ENCODE results near the gene ATP8A1.

ATP8A1 gene

GRCh38 chr4:42460043-42460442, 196.9 kb downstream of the ATP8A1 start:
- ChIA-PET CTCF (no interaction called here), POLR2A (no interaction called here)
- DNase-seq (ENCODE audit: low read depth, low spot score), result no peak
- no peak overlapping the region for H3K4me3 ChIP-seq (ENCODE audit: low read depth, low read length)
- TF ChIP-seq CTCF (IDR thresholded peaks at IDR 0.05; ENCODE audit: insufficient read depth, low read length, missing control alignments), result no peak

GRCh38 chr4:42458657-42459056, 198.2 kb downstream of the ATP8A1 start:
- H3K4me3 ChIP-seq (ENCODE audit: low read depth, low read length), result no peak overlapping the region
- CTCF ChIA-PET, result no interaction called here
- TF ChIP-seq CTCF (IDR thresholded peaks at IDR 0.05; ENCODE audit: insufficient read depth, low read length, missing control alignments), result no peak
- no peak for DNase-seq (ENCODE audit: low read depth, low spot score)
- POLR2A ChIA-PET, result no interaction called here

GRCh38 chr4:42454755-42455420, 202.0 kb downstream of the ATP8A1 start:
- no peak for TF ChIP-seq CTCF (IDR thresholded peaks at IDR 0.05; ENCODE audit: insufficient read depth, low read length, missing control alignments)
- POLR2A ChIA-PET, result interaction anchor here (0.6 kb wide), 1 partner anchor 26 kb away, joined by 3 read pairs; no protein-coding TSS in a partner anchor
- DNase-seq (ENCODE audit: low read depth, low spot score), result no peak
- CTCF ChIA-PET, result no interaction called here
- H3K4me3 ChIP-seq (ENCODE audit: low read depth, low read length), result no peak overlapping the region

- no peak for DNase-seq (ENCODE audit: low read depth, low spot score)
- ChIA-PET CTCF (no interaction called here), POLR2A (no interaction called here)
- no peak for TF ChIP-seq CTCF (IDR thresholded peaks at IDR 0.05; ENCODE audit: insufficient read depth, low read length, missing control alignments)
- H3K4me3 ChIP-seq (ENCODE audit: low read depth, low read length), result no peak overlapping the region
Observed at GRCh38 chr4:42453612-42454011, 203.3 kb downstream of the ATP8A1 start.

- no peak for DNase-seq (ENCODE audit: low read depth, low spot score)
- ChIA-PET POLR2A (no interaction called here), CTCF (no interaction called here)
- no peak overlapping the region for H3K4me3 ChIP-seq (ENCODE audit: low read depth, low read length)
- no peak for TF ChIP-seq CTCF (IDR thresholded peaks at IDR 0.05; ENCODE audit: insufficient read depth, low read length, missing control alignments)
Observed at GRCh38 chr4:42452823-42453222, 204.1 kb downstream of the ATP8A1 start.

GRCh38 chr4:42446823-42447222, 210.1 kb downstream of the ATP8A1 start:
- no peak overlapping the region for H3K4me3 ChIP-seq (ENCODE audit: low read depth, low read length)
- CTCF ChIA-PET, result no interaction called here
- TF ChIP-seq CTCF (IDR thresholded peaks at IDR 0.05; ENCODE audit: insufficient read depth, low read length, missing control alignments), result no peak
- POLR2A ChIA-PET, result no interaction called here
- no peak for DNase-seq (ENCODE audit: low read depth, low spot score)
